SK-N-SH treated with all-trans-retinoic acid at 6 μM for 48 hours (cell line): ENCODE results near the gene CPEB3.
"Not testable (repeated sequence)": the region's sequence is repeated elsewhere in the genome, so short reads cannot be mapped to it uniquely, and the experiment has no call there.

Experiments used
- ATAC-seq: fragments of 200-7000 bp; cut with Tn5 transposase; 3 replicates; pipeline ENCODE4 v1.9.1; 2020; ENCODE audit warnings: mild to moderate bottlenecking, moderate library complexity
- ARNTL ChIP-seq: fragments of 450-650 bp; formaldehyde crosslinking; IDR thresholded peaks from 2 replicates; pipeline ENCODE4 v1.5.0; 2020; ENCODE audit warnings: low read depth, mild to moderate bottlenecking, moderate library complexity, borderline replicate concordance
- BACH2 ChIP-seq: fragments of 250-450 bp; sonication (Bioruptor Pico); IDR thresholded peaks from 2 replicates; pipeline ENCODE4 v1.9.0; 2021; ENCODE audit warnings: mild to moderate bottlenecking, borderline replicate concordance
- CREB5 ChIP-seq: fragments of 250-450 bp; sonication (Bioruptor Pico); IDR thresholded peaks from 2 replicates; pipeline ENCODE4 v1.5.1; 2020; ENCODE audit warnings: low read depth, mild to moderate bottlenecking, moderate library complexity
- ESRRG ChIP-seq: fragments of 250-450 bp; sonication (Bioruptor Pico); IDR thresholded peaks from 2 replicates; pipeline ENCODE4 v1.6.1; 2021; ENCODE audit warnings: mild to moderate bottlenecking
- GLIS3 ChIP-seq: fragments of 250-450 bp; sonication (Bioruptor Pico); IDR thresholded peaks from 2 replicates; pipeline ENCODE4 v1.5.0; 2020; ENCODE audit warnings: mild to moderate bottlenecking, moderate library complexity
- ISL1 ChIP-seq: fragments of 250-450 bp; sonication (Bioruptor Pico); IDR thresholded peaks from 2 replicates; pipeline ENCODE4 v2.1.2; 2022; ENCODE audit warnings: mild to moderate bottlenecking, moderate library complexity
- OSR1 ChIP-seq: fragments of 250-450 bp; sonication (Bioruptor Pico); IDR thresholded peaks from 2 replicates; pipeline ENCODE4 v1.8.0; 2022; ENCODE audit warnings: moderate library complexity, mild to moderate bottlenecking, inconsistent platforms
- POU6F1 ChIP-seq: fragments of 250-450 bp; sonication (Bioruptor Pico); IDR thresholded peaks from 2 replicates; pipeline ENCODE4 v1.8.0; 2021; ENCODE audit warnings: low read depth, mild to moderate bottlenecking, moderate library complexity, borderline replicate concordance
- PPARA ChIP-seq: fragments of 250-450 bp; sonication (Bioruptor Pico); IDR thresholded peaks from 2 replicates; pipeline ENCODE4 v1.5.0; 2020; ENCODE audit warnings: mild to moderate bottlenecking, borderline replicate concordance
- RARB ChIP-seq: fragments of 250-450 bp; sonication (Bioruptor Pico); IDR thresholded peaks from 2 replicates; pipeline ENCODE4 v1.8.0; 2021; ENCODE audit warnings: mild to moderate bottlenecking, moderate library complexity
- SNAI2 ChIP-seq: fragments of 250-450 bp; sonication (Bioruptor Pico); IDR thresholded peaks from 2 replicates; pipeline ENCODE4 v1.5.0; 2020; ENCODE audit warnings: mild to moderate bottlenecking, moderate library complexity
- TCF4 ChIP-seq: fragments of 250-450 bp; sonication (Bioruptor Pico); IDR thresholded peaks from 2 replicates; pipeline ENCODE4 v1.8.0; 2021; ENCODE audit warnings: mild to moderate bottlenecking, moderate library complexity, borderline replicate concordance
- TOX ChIP-seq: fragments of 250-450 bp; sonication (Bioruptor Pico); IDR thresholded peaks from 2 replicates; pipeline ENCODE4 v1.8.0; 2021; ENCODE audit warnings: mild to moderate bottlenecking, moderate library complexity, borderline replicate concordance
- ZC3H10 ChIP-seq: fragments of 250-450 bp; sonication (Bioruptor Pico); IDR thresholded peaks from 2 replicates; pipeline ENCODE4 v1.5.1; 2021; ENCODE audit warnings: mild to moderate bottlenecking, moderate library complexity
- ZFP3 ChIP-seq: fragments of 250-450 bp; sonication (Bioruptor Pico); IDR thresholded peaks from 2 replicates; pipeline ENCODE4 v1.5.0; 2020; ENCODE audit warnings: mild to moderate bottlenecking, moderate library complexity
- ZFP30 ChIP-seq: fragments of 450-650 bp; formaldehyde crosslinking; IDR thresholded peaks from 2 replicates; pipeline ENCODE4 v1.5.0; 2022; ENCODE audit warnings: mild to moderate bottlenecking, moderate library complexity
- ZNF565 ChIP-seq: fragments of 450-650 bp; formaldehyde crosslinking; conservative IDR thresholded peaks from 2 replicates; pipeline ENCODE4 v1.5.0; 2020; ENCODE audit warnings: low read depth, mild to moderate bottlenecking, moderate library complexity
- ZNF70 ChIP-seq: fragments of 450-650 bp; formaldehyde crosslinking; IDR thresholded peaks from 2 replicates; pipeline ENCODE4 v1.5.0; 2020; ENCODE audit warnings: mild to moderate bottlenecking, moderate library complexity
- ZNF8 ChIP-seq: fragments of 450-650 bp; formaldehyde crosslinking; IDR thresholded peaks from 2 replicates; pipeline ENCODE4 v1.5.0; 2020; ENCODE audit warnings: mild to moderate bottlenecking, moderate library complexity
- TF ChIP-seq, protein P1 (sequence below): fragments of 250-450 bp; sonication (Bioruptor Pico); IDR thresholded peaks from 2 replicates; pipeline ENCODE4 v1.8.0; 2020; ENCODE audit warnings: mild to moderate bottlenecking, moderate library complexity, borderline replicate concordance
- TF ChIP-seq, protein P2 (sequence below): fragments of 250-450 bp; sonication (Bioruptor Pico); IDR thresholded peaks from 2 replicates; pipeline ENCODE4 v1.5.0; 2020; ENCODE audit warnings: mild to moderate bottlenecking, moderate library complexity
- TF ChIP-seq, protein P3 (sequence below): fragments of 250-450 bp; sonication (Bioruptor Pico); IDR thresholded peaks from 2 replicates; pipeline ENCODE4 v1.5.1; 2021; ENCODE audit warnings: mild to moderate bottlenecking, moderate library complexity

The CPEB3 gene

GRCh38 chr10:92121686-92122492, 169.0 kb downstream of the CPEB3 start:
- TF ChIP-seq TCF4 (CRISPR knock-in tag) (no peak), SNAI2 (no peak), ZC3H10 (CRISPR knock-in tag) (no peak), TOX (CRISPR knock-in tag) (no peak), RARB (no peak), OSR1 (CRISPR knock-in tag) (no peak)
- TF ChIP-seq, protein P1, sequence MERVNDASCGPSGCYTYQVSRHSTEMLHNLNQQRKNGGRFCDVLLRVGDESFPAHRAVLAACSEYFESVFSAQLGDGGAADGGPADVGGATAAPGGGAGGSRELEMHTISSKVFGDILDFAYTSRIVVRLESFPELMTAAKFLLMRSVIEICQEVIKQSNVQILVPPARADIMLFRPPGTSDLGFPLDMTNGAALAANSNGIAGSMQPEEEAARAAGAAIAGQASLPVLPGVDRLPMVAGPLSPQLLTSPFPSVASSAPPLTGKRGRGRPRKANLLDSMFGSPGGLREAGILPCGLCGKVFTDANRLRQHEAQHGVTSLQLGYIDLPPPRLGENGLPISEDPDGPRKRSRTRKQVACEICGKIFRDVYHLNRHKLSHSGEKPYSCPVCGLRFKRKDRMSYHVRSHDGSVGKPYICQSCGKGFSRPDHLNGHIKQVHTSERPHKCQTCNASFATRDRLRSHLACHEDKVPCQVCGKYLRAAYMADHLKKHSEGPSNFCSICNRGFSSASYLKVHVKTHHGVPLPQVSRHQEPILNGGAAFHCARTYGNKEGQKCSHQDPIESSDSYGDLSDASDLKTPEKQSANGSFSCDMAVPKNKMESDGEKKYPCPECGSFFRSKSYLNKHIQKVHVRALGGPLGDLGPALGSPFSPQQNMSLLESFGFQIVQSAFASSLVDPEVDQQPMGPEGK: no peak
- no peak for ATAC-seq

- TF ChIP-seq, protein P2, sequence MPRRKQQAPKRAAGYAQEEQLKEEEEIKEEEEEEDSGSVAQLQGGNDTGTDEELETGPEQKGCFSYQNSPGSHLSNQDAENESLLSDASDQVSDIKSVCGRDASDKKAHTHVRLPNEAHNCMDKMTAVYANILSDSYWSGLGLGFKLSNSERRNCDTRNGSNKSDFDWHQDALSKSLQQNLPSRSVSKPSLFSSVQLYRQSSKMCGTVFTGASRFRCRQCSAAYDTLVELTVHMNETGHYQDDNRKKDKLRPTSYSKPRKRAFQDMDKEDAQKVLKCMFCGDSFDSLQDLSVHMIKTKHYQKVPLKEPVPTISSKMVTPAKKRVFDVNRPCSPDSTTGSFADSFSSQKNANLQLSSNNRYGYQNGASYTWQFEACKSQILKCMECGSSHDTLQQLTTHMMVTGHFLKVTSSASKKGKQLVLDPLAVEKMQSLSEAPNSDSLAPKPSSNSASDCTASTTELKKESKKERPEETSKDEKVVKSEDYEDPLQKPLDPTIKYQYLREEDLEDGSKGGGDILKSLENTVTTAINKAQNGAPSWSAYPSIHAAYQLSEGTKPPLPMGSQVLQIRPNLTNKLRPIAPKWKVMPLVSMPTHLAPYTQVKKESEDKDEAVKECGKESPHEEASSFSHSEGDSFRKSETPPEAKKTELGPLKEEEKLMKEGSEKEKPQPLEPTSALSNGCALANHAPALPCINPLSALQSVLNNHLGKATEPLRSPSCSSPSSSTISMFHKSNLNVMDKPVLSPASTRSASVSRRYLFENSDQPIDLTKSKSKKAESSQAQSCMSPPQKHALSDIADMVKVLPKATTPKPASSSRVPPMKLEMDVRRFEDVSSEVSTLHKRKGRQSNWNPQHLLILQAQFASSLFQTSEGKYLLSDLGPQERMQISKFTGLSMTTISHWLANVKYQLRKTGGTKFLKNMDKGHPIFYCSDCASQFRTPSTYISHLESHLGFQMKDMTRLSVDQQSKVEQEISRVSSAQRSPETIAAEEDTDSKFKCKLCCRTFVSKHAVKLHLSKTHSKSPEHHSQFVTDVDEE: no peak
- no peak for TF ChIP-seq BACH2 (CRISPR knock-in tag)
- TF ChIP-seq PPARA (CRISPR knock-in tag): no peak
- no peak for TF ChIP-seq ZFP30 (CRISPR knock-in tag)
- TF ChIP-seq SNAI2: no peak
- TF ChIP-seq ZFP3 (CRISPR knock-in tag): no peak
- TF ChIP-seq, all 23 proteins: peak for 0
- ATAC-seq: no peak
Observed at GRCh38 chr10:92119340-92119739, 171.5 kb downstream of the CPEB3 start.

DNA sequence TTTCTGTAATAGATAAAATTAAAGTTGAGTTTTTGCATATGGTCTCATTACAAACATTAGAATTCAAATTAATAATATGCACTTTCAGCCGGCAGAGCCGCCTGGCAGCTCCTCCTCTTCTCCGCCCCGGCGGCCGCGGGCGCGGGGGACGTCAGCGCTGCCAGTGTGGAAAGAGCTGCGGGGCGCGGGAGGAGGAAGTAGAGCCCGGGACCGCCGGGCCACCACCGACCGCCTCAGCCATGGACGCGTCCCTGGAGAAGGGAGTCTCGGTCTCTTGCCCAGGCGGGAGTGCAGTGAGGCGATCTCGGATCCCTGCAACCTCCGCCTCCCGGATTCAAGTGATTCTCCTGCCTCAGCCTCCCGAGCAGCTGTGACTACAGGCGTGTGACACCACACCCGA, 176.0 kb downstream of the CPEB3 start:
- ATAC-seq: not testable (repeated sequence)

GRCh38 chr10:92113911-92114600, 176.8 kb downstream of the CPEB3 start:
- no peak for ATAC-seq
- no peak for TF ChIP-seq PPARA (CRISPR knock-in tag)
- TF ChIP-seq ZFP30 (CRISPR knock-in tag): no peak
- TF ChIP-seq ZNF8: no peak
- no peak for TF ChIP-seq TCF4 (CRISPR knock-in tag)
- no peak for TF ChIP-seq SNAI2
- no peak for TF ChIP-seq ZC3H10 (CRISPR knock-in tag)
- no peak for TF ChIP-seq ZNF70 (CRISPR knock-in tag)
- no peak for TF ChIP-seq ZNF565 (CRISPR knock-in tag)
- TF ChIP-seq ARNTL: no peak
- TF ChIP-seq, protein P2: no peak
- TF ChIP-seq CREB5: no peak
- no peak for TF ChIP-seq ZFP3 (CRISPR knock-in tag)
- TF ChIP-seq TOX (CRISPR knock-in tag): no peak
- no peak for TF ChIP-seq ISL1 (CRISPR knock-in tag)
- TF ChIP-seq, protein P3, sequence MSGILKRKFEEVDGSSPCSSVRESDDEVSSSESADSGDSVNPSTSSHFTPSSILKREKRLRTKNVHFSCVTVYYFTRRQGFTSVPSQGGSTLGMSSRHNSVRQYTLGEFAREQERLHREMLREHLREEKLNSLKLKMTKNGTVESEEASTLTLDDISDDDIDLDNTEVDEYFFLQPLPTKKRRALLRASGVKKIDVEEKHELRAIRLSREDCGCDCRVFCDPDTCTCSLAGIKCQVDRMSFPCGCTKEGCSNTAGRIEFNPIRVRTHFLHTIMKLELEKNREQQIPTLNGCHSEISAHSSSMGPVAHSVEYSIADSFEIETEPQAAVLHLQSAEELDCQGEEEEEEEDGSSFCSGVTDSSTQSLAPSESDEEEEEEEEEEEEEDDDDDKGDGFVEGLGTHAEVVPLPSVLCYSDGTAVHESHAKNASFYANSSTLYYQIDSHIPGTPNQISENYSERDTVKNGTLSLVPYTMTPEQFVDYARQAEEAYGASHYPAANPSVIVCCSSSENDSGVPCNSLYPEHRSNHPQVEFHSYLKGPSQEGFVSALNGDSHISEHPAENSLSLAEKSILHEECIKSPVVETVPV: no peak
- no peak for TF ChIP-seq GLIS3 (CRISPR knock-in tag)
- no peak for TF ChIP-seq ESRRG (CRISPR knock-in tag)
- no peak for TF ChIP-seq POU6F1 (CRISPR knock-in tag)
